ENCODE measurements around the gene PTGER4.
A peak's percentile ranks its signal among the peaks of the same experiment; 100 is the strongest.

The PTGER4 gene

DNA sequence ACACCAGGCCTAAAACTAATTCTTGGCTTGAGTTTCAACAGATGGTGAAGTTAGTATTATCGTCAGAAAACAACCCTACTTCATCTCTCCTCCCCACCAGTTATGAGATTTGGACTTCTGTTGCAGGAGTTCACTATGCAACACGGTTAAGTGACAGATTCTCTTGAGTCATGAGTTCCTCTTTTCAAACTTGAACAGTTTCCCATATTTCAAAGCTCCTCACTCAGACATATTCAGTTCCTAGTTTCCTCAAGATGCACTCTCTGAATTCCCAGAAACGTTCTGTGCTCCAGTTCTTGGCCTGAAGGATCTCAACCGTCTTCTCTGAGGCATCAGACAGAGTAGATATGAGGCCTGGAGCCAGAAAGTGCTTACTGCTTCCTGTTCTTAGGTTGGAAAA lies 7.3 kb upstream of the PTGER4 start:
- no peak for DNase-seq

DNA sequence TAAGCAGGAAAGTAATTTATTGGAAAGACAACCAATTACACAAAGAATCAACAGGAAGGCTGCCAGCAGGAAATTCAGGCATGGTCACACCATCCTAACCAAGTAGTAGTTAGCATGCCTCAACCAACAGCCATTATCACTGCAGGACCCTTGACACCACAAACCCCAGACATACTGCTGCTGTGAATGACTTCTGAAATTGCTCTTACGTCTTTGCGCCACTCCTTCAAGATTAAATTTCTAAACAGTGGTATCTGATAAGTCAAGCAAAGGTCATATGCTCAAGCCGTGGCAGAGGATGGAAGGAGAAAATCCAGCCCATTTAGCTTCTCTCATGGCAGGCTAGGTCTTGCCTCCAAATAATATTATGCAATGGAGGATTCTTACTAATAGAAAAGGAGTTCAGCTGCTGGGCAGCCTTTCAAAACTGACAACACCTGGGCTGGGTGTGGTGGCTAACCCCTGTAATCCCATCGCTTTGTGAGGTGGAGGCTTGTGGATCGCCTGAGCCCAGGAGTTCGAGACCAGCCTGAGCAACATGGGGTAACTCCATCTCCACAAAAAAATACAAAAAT lies 5.0 kb upstream of the PTGER4 start:
- no peak for DNase-seq

GRCh38 chr5:40675396-40676133 lies 4.2 kb upstream of the PTGER4 start:
- no peak for DNase-seq

DNA sequence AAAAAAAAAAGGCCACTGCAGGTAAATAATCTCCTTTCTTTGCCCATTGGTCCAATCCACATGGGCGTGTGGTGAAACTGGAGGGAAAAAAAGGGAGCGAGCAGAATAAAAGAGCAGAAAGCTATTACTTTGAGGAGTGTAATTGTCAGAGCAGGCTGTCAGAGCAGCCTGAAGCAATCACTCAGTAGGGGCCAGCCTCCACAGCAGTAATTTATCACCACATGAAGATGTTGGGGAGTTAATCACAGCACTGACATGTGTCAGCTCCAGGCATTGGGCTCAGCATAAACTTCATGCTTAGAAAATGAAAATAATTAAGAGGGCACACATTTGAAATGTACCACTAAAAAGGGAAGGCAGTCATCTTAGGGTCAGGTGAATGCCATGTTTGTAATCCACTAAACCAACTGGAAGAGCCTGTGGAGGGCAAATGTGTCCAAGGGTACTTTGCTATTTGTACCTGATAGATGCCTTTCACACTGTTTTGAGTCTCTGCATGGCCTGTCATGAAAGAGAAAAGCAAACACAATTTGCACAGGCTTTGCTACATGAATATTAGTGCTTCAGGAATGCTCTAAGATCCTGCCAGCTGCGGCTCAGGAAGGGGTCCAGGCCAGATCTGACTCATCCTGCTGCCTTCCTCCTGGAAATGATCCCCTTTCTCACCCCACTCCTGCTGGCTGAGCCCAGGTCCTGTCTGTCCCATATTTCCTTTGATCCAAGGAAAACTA lies 2.9 kb upstream of the PTGER4 start:
- DNase-seq, result no peak

DNA sequence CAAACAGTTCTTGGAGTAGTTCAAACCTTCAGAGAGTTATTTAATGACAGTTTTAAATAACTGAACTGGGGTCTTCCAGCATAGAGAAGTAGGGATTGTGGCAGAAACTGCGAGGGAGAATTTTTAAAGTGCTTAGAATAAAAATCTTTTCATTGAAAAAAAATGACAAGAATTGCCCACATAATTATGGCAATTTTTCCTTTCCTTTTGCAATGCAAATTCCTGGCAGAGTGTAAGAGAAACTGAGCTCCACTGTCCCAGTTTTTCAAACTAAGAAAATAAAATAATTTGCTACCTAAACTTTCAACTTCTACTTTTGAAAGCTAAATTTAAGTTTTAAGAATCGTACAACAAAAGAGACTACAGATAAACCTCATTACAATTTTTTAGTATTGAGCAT lies 2.3 kb upstream of the PTGER4 start:
- DNase-seq, result no peak

- no peak for DNase-seq
These were observed 1.7 kb upstream of the PTGER4 start for GRCh38 chr5:40678026-40678425.

- DNase-seq, result no peak
These were observed 1.1 kb upstream of the PTGER4 start for GRCh38 chr5:40678460-40679147.

DNA sequence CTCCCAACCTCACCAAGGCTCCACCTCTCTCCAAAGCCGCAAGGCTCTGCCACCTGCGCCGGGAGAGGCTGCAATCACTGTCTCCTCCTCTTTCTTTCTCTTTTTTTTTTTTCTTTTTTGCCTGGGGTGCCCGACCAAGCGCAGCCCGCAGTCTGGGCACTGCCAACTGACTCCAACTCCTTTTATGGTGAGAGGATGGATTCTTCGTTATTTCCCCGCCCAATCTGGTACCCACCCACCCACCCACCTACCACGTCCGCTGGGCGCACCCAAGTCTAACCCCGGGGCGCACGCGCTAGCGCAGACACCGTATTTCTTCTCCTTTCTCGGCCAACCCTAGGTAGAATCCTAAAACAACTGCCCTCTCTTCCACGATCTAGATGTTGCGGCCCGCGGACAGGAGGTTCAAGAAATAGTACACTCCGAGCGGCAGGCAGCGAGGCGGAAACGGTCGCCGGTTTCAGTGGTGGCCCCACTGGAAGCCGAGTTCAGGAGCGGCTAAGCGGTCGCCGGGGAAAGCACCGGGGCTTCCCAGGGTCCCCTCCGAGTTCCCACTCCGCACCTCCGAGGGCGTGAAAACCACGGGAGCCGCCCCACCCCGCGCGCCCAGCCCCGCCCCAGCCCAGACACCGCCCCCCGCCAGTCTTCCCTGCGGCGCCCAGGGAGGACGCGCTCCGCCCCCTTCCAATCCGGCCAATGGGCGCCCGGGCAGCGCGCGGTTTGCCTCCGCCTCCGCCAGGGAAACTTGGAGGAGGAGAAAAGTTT lies 385 bp upstream of the PTGER4 start:
- peak; percentile 85 for DNase-seq

DNA sequence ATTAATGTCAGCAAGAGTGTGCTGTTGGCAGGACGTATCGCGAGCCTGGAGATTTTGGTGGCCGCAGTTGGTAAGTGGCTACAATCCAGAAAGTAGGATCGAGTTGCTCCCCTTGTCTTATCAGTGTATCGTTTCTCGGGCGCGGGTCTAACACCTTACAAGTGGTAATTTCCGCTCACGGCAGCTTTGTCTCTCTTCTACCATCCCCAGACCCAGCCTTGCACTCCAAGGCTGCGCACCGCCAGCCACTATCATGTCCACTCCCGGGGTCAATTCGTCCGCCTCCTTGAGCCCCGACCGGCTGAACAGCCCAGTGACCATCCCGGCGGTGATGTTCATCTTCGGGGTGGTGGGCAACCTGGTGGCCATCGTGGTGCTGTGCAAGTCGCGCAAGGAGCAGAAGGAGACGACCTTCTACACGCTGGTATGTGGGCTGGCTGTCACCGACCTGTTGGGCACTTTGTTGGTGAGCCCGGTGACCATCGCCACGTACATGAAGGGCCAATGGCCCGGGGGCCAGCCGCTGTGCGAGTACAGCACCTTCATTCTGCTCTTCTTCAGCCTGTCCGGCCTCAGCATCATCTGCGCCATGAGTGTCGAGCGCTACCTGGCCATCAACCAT lies 1.1 kb downstream of the PTGER4 start:
- DNase-seq, result peak; percentile 37

DNA sequence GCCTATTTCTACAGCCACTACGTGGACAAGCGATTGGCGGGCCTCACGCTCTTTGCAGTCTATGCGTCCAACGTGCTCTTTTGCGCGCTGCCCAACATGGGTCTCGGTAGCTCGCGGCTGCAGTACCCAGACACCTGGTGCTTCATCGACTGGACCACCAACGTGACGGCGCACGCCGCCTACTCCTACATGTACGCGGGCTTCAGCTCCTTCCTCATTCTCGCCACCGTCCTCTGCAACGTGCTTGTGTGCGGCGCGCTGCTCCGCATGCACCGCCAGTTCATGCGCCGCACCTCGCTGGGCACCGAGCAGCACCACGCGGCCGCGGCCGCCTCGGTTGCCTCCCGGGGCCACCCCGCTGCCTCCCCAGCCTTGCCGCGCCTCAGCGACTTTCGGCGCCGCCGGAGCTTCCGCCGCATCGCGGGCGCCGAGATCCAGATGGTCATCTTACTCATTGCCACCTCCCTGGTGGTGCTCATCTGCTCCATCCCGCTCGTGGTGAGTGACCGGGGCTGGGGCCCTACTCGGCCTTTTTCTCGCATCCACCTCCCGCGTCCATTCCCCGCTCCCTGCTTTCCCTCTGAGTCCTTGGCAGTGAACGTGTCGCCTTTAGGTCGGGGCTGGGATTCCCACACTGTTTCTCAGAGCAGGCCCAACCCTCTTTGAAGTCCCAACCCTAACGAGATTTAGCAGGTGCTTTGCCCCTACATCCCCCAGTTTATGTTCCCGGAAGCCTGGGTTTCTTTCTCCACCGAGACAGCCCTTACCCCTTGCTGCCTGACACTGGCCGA lies 1.8 kb downstream of the PTGER4 start:
- DNase-seq, result peak; percentile 30

- no peak for DNase-seq
These were observed 2.7 kb downstream of the PTGER4 start for GRCh38 chr5:40682154-40683017.

- no peak for DNase-seq
These were observed 3.6 kb downstream of the PTGER4 start for GRCh38 chr5:40683305-40683704.

GRCh38 chr5:40685193-40685592 lies 5.5 kb downstream of the PTGER4 start:
- no peak for DNase-seq

DNA sequence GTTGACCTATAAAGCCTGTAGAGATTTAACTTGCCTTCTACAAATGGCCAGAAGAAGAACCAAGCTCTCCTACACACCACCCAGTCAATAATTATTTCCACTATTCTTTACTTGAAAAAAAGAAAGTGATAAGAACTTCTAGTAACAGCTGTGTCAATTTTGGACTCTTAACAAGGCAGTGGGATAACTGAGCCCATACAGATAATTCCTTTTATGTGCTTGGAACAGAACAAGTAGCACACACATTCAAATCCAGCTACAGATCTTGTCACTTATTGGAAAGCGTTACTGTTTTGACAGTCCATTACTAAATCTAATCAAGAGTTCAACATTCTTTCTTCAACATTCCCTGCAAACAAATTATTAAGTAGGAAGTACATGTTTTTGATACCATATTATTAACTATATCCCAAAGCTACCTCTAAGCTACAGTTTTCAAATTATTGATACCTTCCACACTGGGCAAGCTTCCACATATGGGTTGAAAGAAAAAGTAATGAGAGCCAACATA lies 6.3 kb downstream of the PTGER4 start:
- no peak for DNase-seq

- no peak for DNase-seq
These were observed 7.6 kb downstream of the PTGER4 start for GRCh38 chr5:40687321-40687720.

- DNase-seq, result peak; percentile 74
These were observed 8.5 kb downstream of the PTGER4 start for GRCh38 chr5:40688127-40688761.

GRCh38 chr5:40688996-40689395 lies 9.3 kb downstream of the PTGER4 start:
- DNase-seq, result no peak

- no peak for DNase-seq
These were observed 9.7 kb downstream of the PTGER4 start for GRCh38 chr5:40689438-40689837.

- DNase-seq, result no peak
These were observed 10.6 kb downstream of the PTGER4 start for GRCh38 chr5:40690267-40690666.

GRCh38 chr5:40691894-40692293 lies 12.2 kb downstream of the PTGER4 start:
- DNase-seq, result no peak

Data from activated effector memory CD4-positive, alpha-beta T cell treated with Interleukin-2 at 50 U/mL for 16 hours (primary cell).